HUDEP-2 (cell line): ENCODE results near the gene PPP4R3A.
A peak's percentile ranks its signal among the peaks of the same experiment; 100 is the strongest.
"Not testable (repeated sequence)": the region's sequence is repeated elsewhere in the genome, so short reads cannot be mapped to it uniquely, and the experiment has no call there.

ENCODE experiments used
- DNase-seq, 76 experiments: peaks; one replicate each; lab custom pipeline; 2025; ENCODE audit not compliant: unreplicated experiment in 76 of 76; lab: John Stamatoyannopoulos, UW

The PPP4R3A gene

DNA sequence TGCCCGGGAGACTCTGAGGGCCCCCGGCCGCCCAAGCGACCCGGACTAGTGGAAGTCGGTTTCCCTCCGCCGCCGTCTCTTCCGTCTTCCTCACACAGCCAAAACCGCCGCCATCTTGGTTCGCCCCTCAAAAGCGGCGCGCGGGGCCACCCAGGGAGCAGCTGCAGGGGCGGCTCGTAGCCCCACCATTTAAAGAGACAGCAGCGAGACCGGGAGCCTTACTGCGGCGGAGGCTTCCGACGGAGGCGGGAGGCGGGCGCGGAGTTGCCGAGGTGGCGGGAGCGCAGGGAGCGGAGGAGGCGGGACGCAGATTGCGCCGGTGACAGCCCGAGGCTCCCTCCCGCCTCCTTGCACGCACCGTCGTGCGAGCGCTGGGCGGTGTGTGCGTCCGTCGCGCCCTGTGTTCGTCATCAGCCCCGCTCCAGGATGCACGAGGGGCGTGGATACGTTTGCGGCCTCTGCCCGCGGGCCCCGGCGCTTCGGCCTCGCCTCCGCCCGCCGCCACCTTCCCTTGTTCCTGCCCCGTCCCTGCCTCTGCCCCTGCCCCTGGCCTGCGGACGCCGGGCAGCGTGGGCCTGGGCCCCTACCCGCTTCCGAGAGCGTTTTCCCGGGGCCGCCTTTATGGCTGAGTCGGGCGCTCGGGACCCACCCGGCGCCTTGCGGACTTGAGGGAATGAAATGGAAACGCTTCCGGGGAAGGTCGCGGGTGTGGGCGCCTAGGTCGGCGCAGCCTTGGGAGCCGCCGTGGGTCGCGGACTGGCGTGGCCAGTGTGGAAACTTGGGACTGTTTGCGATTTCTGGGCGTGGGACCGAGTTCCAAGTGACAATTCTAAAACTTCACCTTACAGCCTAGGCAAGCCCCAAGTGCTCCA, at the start of gene PPP4R3A:
Gene PPP4R3A (minus strand): TSS at position 140 of the 872 bp plus-strand sequence. CDS start 663 bp downstream, outside the sequence.
- peak in 75 of 76 experiments; percentile 33 to 95 (median 88) for DNase-seq

DNA sequence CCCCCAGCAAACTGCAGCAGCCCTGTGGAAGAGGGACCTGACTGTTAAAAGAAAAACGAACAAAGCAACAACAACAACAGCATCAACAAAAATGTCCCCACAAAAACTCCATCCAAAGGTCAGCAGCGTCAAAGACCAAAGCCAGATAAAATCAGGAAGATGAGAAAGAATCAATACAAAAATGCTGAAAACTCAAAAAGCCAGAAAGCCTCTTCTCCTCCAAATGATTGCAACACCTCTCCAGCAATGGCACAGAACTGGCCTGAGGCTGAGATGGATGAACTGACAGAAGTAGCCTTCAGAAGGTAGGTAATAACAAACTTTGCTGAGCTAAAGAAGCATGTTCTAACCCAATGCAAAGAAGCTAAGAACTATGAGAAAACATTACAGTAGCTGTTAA, 45.4 kb upstream of the PPP4R3A start:
- no peak for DNase-seq

DNA sequence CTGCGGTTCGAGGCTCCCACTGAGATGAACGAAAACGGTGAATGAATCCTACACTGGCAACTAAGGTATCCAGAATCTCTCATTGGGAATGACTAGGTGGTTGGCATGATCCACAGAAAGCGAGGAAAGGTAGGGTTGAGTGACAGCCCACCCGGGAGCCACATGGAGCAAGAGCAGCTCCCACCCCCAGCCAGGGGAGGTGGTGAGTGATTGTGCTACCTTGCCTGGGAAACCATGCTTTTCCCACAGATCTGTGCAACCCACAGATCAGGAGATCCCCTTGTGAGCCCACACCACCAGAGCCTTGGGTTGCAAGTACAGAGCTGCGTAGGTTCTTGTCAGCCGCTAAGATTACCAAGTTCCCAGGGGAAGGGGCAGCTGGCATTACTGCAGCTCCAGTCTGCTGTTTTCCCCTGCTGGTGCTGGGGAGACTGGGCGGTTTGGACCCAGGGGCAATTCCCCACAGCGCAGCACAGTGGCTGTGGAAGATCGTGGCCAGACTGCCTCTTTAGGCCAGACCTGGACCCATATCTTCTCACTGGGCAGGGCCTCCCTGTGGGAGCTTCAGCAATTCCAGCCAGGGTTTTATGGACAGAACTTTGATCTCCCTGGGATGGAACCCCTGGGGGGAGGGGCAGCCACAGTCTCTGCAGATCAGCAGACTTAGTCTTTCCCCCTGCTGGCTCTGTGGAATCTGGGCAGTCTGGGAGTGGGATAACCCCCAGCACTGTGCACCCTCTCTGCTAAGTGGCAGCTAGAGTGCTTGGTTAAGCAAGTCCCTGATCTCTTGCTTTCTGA, 44.6 kb upstream of the PPP4R3A start:
- no peak for DNase-seq

DNA sequence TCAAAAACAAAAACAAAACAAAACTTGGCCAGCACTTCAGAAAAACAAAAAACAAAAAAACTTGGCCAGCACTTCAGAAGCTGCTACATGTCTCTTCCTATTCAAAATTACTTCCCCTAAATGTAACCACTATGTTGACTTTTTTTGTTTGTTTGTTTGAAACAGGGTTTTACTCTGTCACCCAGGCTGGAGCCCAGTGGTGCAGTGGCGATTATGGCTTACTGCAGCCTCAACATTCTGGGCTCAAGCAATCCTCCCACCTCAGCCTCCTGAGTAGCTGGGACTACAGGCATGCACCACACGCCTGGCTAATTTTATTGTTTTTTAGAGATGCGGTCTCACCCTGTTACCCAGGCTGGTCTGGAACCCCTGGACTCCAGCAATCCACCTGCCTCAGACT, 38.0 kb upstream of the PPP4R3A start:
- DNase-seq = no peak

DNA sequence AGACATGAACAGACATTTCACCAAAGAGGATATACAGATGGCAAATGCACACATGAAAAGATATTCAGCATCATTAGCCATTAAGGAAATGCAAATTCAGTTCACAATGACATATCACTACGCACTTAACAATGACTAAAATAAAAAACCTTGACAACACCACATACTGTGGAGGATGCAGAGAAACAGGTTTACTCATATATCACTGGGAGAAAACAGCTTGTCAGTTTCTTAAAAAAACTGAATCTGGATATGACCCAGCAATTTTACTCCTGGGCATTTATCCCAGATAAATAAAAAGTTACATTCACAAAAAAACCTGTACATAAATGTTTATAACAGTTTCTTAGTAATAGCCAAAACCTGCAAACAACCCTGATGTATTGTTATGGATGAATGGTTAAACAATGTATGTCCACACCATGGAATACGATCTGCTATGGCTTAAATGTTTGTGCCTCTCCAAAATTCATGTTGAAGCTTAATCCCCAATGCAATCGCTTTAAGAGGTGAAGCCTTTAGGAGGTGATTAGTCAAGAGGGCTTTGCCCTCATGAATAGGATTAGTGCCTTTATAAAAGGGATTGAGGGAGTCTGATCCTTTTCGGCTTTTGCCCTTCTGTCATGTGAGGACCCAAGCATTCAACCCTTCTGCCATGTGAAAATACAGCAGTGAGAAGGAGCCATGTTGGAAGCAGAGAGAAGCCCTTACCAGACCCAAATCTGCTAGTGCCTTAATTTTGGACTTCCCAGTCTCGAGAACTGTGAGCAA, 36.0 kb upstream of the PPP4R3A start:
- no peak for DNase-seq

DNA sequence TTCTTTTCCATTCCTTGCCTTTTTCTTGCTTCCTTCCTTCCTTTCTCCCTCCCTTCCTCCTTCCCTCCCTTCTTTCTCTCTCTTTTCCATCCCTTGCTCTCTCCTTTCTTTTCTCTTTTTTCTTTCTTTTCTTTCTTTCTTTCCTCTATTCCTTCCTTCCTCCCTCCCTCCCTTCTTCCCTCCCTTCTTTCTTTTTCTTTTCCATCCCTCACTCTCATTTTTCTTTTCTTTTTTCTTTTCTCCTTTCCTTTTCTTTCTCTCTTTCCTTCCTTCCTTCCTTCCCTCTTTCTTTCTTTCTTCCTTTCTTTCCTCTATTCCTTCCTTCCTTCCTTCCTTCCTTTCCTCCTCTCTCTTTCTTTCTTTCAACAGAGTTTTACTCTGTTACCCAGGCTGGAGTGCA, 35.1 kb upstream of the PPP4R3A start:
- DNase-seq = no peak

GRCh38 chr14:91536327-91536726, 26.2 kb upstream of the PPP4R3A start:
- DNase-seq = no peak

- not testable (repeated sequence) for DNase-seq
These were observed 23.9 kb upstream of the PPP4R3A start for GRCh38 chr14:91534059-91534458.

- DNase-seq = no peak
These were observed 23.5 kb upstream of the PPP4R3A start for GRCh38 chr14:91533623-91534022.

GRCh38 chr14:91523972-91524371, 13.9 kb upstream of the PPP4R3A start:
- DNase-seq = no peak

DNA sequence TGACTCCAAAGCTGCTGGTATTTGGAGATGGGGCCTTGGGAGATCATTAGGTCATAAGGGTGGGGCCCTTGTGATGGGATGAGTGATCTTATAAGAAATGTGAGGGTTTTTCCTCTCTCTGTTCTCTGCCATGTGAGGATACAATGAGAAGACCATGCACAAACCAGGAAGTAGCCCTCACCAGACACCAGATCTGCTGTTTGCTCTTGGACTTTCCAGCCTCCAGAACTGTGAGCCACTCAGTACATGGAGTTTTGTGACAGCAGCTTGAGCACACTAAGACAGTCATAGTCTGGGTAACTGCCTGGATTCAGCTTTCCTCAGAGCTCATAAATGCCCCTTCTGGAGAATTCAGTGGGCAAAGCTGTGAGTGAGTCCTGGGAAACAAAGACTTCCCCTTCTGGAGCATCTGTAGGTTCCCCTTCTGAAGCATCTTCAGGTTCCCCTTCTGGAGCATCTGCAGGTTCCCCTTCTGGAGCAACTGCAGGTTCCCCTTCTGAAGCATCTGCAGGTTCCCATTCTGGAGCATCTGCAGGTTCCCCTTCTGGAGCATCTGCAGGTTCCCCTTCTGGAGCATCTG, 11.0 kb upstream of the PPP4R3A start:
- DNase-seq = no peak

- DNase-seq = no peak
These were observed 10.0 kb upstream of the PPP4R3A start for GRCh38 chr14:91520138-91520537.

GRCh38 chr14:91519239-91520036, 9.3 kb upstream of the PPP4R3A start:
- no peak for DNase-seq

DNA sequence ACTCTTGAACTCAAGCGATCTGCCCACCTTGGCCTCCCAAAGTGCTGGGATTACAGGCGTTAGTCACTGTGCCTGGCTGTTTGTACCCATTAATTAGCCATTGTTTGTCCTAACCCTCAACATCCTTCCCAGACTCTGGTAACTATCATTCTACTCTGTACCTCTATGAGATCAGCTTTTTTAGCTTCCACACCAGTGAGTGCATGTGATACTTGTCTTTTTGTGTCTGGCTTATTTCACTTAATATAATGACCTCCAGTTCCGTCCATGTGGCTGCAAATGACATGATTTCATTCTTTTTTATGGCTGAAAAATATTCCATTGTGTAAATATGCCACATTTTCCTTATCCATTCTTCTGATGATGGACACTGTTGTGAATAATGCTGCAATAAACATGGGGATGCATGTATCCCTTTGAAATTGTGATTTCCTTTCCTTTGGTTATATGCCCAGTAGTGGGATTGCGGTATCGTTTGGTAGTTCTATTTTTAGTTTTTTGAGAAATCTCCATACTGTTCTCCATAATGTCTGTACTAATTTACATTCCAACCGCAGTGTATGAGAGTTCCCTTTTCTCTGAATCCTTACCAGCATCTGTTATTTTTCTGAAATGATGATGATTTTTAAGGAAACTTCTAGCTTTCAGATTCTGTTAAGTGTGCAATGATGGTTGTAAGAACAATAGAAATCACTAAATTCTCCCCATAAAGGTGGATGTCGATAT, 6.7 kb upstream of the PPP4R3A start:
- no peak for DNase-seq

- no peak for DNase-seq
These were observed 5.9 kb upstream of the PPP4R3A start for GRCh38 chr14:91515979-91516378.

DNA sequence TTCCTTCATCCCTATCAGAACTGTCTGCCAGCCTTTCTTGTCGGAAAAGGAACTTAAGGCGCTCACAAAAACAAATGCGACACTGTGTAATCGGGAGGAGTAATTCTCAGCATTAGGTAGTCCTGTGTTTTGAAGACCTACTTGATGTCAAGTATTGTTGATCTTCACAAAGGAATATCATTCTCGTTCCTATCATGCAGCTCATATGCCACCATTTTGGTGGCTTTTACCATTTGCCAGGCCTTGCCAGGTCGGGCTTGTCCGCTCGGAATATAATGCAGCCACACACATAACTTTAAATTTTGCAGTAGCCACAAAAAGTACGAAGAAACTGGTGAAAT, 903 bp upstream of the PPP4R3A start:
- DNase-seq = peak in 6 of 76 experiments; percentile 2 to 60 (median 41)

GRCh38 chr14:91509878-91510170, 286 bp downstream of the PPP4R3A start:
- DNase-seq = peak in 2 of 76 experiments; percentile 43 to 50

DNA sequence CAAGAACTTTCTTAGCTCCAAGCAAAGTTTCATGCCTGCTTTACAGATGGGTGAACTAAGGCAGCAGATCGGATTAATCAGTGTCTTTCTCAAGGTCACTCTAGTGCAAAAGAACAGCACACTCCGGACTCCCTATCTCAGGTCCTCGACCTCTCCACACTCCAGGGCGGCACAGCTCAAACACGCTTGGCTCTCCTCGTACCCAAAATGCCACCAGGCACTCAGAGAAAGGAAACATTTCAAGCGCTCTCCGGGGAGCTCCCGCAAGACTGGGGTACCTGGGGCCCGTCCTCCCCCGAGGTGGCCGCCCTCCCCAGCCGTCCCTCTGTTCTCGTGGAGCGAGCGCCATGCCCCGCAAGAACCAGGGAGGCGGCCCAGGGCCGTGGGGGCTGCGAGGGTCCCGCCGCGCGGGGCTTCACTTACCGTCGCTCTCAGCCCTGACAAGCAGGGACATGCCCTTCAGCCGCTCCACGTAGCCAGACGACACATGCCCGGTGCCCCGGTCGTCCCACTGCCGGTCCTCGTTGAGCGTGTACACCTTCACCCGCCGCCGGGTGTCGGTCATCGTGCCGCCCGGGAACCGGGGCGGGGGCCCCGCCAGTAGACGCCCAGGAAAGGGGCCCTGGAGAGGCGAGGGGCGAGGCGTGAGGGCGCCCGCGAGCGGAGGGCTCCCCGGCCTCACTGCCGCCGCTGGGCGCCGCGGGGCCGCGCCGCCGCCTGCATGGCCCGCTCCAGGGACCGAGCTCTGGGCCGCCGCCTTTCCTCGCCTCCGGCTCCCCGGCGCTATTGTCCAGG, 830 bp downstream of the PPP4R3A start:
- peak in 37 of 76 experiments; percentile 6 to 54 (median 23) for DNase-seq

GRCh38 chr14:91508105-91508504, 2.0 kb downstream of the PPP4R3A start:
- DNase-seq = no peak
